ENCODE measurements around the gene KRT9. TPM values are rescaled to one million over a fixed set of nuclear protein-coding genes. Genes with fewer than 3 reads are reported as not detected.

Gene KRT9
- total and polyA plus RNA-seq, 9 of the 15 experiments (the other 6 are each of a cell fraction or from before 2014, with no cell fraction given) = 0.03 TPM; not detected in 8

DNA sequence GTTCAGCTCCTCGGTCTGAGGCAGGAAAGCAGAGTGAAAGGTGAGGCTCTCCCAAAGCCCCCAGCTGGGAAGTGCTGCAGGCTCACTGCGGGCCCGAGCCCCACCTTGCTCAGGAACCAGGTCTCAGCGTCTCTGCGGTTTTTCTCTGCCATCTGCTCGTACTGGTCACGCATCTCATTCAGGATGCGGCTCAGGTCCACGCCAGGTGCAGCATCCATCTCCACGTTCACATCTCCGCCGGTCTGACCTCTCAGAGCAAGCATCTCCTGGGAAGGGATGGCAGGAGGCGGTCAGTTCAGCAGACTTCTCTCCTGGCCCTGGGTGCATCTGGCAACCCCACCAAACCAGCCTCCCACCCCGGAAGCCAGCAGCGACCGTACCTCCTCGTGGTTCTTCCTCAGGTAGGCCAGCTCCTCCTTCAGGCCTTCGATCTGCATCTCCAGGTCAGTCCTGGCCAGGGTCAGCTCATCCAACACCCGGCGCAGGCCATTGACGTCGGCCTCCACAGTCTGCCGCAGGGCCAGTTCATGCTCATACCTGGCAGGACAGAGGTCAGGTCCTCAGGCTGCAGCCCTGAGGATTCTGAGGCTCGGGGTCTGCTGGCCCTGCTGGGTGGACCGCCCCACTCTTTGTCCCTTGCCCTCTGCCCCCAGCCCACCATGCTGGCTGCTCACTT lies 39.2 kb upstream of the KRT9 start:
- TF ChIP-seq, protein P1, sequence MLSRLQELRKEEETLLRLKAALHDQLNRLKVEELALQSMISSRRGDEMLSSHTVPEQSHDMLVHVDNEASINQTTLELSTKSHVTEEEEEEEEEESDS (CRISPR knock-in tag; IDR thresholded peaks at IDR 0.05) = no peak
- TF ChIP-seq MCM5 (IDR thresholded peaks at IDR 0.05; ENCODE audit: low read depth) = no peak
- no peak for TF ChIP-seq FOS (IDR thresholded peaks at IDR 0.05; ENCODE audit: extremely low read depth, insufficient read length)
- no peak for TF ChIP-seq RHOXF2B (CRISPR knock-in tag; conservative IDR thresholded peaks at IDR 0.05)
- TF ChIP-seq PHF20 (IDR thresholded peaks at IDR 0.05; ENCODE audit: partially characterized antibody) = no peak
- TF ChIP-seq, protein P2, sequence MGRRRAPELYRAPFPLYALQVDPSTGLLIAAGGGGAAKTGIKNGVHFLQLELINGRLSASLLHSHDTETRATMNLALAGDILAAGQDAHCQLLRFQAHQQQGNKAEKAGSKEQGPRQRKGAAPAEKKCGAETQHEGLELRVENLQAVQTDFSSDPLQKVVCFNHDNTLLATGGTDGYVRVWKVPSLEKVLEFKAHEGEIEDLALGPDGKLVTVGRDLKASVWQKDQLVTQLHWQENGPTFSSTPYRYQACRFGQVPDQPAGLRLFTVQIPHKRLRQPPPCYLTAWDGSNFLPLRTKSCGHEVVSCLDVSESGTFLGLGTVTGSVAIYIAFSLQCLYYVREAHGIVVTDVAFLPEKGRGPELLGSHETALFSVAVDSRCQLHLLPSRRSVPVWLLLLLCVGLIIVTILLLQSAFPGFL (CRISPR knock-in tag; IDR thresholded peaks at IDR 0.05) = no peak
- TF ChIP-seq, protein P3, sequence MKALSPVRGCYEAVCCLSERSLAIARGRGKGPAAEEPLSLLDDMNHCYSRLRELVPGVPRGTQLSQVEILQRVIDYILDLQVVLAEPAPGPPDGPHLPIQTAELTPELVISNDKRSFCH (CRISPR knock-in tag; IDR thresholded peaks at IDR 0.05) = no peak
- TF ChIP-seq, protein P3 (tag; IDR thresholded peaks at IDR 0.05) = no peak
- TF ChIP-seq, protein P4, sequence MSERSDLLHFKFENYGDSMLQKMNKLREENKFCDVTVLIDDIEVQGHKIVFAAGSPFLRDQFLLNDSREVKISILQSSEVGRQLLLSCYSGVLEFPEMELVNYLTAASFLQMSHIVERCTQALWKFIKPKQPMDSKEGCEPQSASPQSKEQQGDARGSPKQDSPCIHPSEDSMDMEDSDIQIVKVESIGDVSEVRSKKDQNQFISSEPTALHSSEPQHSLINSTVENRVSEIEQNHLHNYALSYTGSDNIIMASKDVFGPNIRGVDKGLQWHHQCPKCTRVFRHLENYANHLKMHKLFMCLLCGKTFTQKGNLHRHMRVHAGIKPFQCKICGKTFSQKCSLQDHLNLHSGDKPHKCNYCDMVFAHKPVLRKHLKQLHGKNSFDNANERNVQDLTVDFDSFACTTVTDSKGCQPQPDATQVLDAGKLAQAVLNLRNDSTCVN (CRISPR knock-in tag; IDR thresholded peaks at IDR 0.05) = no peak
- TF ChIP-seq, protein P5, sequence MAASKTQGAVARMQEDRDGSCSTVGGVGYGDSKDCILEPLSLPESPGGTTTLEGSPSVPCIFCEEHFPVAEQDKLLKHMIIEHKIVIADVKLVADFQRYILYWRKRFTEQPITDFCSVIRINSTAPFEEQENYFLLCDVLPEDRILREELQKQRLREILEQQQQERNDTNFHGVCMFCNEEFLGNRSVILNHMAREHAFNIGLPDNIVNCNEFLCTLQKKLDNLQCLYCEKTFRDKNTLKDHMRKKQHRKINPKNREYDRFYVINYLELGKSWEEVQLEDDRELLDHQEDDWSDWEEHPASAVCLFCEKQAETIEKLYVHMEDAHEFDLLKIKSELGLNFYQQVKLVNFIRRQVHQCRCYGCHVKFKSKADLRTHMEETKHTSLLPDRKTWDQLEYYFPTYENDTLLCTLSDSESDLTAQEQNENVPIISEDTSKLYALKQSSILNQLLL (CRISPR knock-in tag; IDR thresholded peaks at IDR 0.05; ENCODE audit: borderline replicate concordance) = no peak
- Histone ChIP-seq H3K27ac (ENCODE audit: extremely low read depth, low read depth, low read length) (no peak overlapping the region), H3K4me3 (no peak overlapping the region), H3K27me3 (ENCODE audit: control insufficient read depth in 2 of 2, insufficient read depth in 2 of 2, low read length in 2 of 2) (peaks cover 10 to 49% of the 10 kb centered on the region in 2 experiments), H2AFZ (ENCODE audit: low read depth, low read length) (no peak overlapping the region), H3K9me1 (ENCODE audit: control insufficient read depth, insufficient read depth, low read length) (no peaks in the 10 kb centered on the region), H3K36me3 (ENCODE audit: control insufficient read depth, insufficient read depth, low read length) (no peaks in the 10 kb centered on the region), H4K20me1 (replicated peaks; ENCODE audit: control insufficient read depth, insufficient read depth, low read length) (no peaks in the 10 kb centered on the region), H3K79me2 (ENCODE audit: control insufficient read depth, insufficient read depth, low read length) (no peaks in the 10 kb centered on the region), H3K4me1 (replicated peaks in 1 of 2; ENCODE audit: control insufficient read depth in 2 of 2, insufficient read depth in 2 of 2, low read length in 2 of 2) (no peaks in the 10 kb centered on the region), H3K9me3 (replicated peaks; ENCODE audit: control insufficient read depth, insufficient read depth, low read depth, low read length) (peaks cover 3% of the 10 kb centered on the region; the same call in 1 of the 2 replicates), H3K4me2 (ENCODE audit: insufficient read depth, low read length) (no peak overlapping the region), H3K9ac (ENCODE audit: insufficient read depth in 1 of 2, low read depth in 2 of 2, low read length in 2 of 2) (no peak overlapping the region)
- no peak for ATAC-seq
- WGBS (ENCODE audit: insufficient coverage, low coverage, missing lambda C conversion rate) = 2% methylated on average over 23 of the region's 25 CpGs
- no TSS peak for BruUV-seq (replicated peaks)
- ChIA-PET CTCF (ENCODE audit: low intra/inter-chr PET ratio) (no interaction called here), POLR2A (interaction anchor here (0.8 kb wide), 2 partner anchors 9 to 32 kb away, joined by 3 to 4 read pairs; no protein-coding TSS in a partner anchor)
- in situ Hi-C loops (cut with MboI) = no loop called here
- intact Hi-C loops (cut with micrococcal nuclease) = no loop called here
- no peak for DNase-seq (ENCODE audit: extremely low read depth in 1 of 4, low spot score in 3 of 4)
- FAIRE-seq = no peak
